Stimulated activated CD4-positive, alpha-beta T cell treated with anti-CD3 and anti-CD28 coated beads, Interleukin-12 subunit alpha, Interleukin-12 subunit beta, amount 100 ng/mL, for 48 hours (primary cell): ENCODE measurements around the gene NAT8L.

ENCODE experiments used
- DNase-seq, 3 donors: peaks; one replicate each; pipeline ENCODE4 v3.0.0-alpha.2; 2020; ENCODE audit warnings: low read depth in 2 of 3, low spot score in 1 of 3

NAT8L gene

DNA sequence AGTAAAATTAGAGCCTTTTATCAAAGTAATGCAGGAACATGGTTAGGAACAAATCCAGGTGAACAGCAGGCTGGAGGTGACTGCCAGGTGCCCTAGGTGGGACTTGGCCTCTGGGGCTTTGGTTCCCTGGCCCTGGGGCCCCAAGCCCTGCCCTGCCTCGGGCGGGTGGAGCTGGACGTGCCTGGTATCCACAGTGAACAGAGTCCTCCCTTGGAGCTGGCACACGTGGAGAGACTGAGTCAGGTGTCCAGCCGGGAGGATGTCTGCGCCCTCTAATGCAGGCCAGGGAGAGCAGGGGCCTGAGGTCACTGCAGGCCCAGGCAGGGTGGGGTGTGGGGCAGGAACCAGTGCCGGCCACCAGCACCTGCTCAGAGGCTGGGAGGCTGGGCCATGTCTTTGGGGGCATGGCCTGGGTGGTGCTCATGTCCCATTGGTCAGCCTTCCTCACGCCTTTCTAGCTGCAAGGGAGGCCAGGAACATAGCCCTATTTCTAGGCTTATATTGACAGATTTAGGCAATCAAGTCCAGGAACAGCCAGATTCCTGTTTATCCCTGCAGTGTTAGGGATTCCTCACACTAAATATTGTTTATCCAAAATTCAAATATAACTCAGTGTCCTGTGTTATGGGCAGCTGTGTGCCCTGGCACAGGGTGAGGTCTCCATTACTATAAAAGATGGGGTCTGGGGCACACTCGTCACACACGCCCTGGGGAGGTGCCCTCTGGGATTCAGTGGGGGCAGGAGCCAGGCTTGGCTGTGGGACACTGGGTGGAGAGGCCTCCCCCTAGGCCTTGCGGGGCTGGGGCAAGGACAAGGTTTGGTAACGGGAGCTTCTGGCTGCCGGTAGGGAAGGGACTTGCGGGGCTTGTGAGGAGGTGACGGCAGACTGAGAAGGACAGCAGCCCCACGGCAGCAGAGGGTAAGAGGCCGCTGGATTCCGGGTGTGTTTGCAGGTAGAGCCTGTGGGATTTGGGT lies 14.3 kb upstream of the NAT8L start:
- DNase-seq: no peak

DNA sequence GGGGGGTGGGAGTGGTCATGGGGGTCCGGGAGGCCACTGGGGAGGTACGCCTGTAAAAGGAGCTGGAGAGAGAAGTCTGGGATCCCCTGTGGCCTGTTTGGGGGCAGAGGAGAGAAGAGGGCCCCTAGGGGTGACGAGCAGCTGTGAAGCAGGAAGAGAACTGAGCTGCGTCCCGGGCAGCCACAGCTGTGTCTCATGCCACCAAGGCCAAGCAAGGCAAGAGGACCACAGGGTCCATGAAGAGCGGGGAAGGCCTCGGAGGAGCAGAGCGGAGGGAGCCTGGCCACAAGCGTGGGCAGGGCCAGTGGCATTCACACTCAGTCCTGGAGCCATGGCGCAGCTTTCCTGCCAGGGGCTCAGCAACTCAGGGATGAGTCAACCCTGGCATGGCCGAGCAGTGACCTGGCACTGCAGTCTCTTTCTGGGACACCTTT lies 13.6 kb upstream of the NAT8L start:
- peak in 1 of 3 donors; percentile 23 for DNase-seq

DNA sequence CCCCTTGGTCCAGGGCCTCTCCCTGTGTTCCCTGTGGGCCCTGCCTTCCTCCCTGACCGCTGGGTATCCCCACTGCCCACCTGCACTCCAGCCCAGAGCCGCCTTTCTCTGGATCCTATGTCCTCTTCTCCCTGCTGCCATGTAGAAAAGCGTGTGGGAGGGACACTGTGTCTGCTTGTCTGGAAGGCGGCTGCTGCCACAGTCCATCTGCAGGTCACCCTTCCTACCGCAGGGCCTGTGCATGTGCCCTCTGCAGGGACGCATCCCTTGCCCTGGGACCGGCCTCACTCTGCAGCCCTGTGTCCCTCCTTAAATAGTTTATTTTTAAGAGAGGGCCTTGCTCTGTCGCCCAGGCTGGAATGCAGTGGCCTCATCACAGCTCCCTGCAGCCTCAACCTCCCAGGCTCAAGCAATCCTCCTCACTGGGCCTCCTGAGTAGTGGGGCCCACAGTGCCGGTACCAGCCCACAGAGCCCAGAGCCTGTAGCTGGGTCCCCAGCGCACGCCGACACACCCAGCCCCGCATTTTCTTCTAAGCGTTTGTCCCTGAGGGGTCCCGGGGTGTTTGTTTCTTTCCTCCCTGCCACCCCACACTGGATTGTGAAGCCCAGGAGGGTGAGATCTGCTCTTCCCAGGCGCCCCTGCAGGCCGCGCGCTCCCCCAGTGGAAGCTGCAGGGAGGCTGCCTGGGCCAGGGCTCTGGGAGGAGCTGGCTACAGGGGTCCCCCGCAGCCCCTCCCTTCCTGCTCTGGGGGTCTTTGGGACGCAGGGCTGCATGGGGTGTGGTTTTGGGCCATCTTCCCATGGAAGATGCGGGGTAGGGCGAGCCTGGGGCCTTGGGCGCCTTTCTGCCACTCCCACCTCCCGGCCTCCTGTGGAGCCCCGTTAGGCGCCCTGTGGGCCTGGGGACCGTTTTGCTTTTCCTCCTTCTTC lies 12.8 kb upstream of the NAT8L start:
- no peak for DNase-seq

DNA sequence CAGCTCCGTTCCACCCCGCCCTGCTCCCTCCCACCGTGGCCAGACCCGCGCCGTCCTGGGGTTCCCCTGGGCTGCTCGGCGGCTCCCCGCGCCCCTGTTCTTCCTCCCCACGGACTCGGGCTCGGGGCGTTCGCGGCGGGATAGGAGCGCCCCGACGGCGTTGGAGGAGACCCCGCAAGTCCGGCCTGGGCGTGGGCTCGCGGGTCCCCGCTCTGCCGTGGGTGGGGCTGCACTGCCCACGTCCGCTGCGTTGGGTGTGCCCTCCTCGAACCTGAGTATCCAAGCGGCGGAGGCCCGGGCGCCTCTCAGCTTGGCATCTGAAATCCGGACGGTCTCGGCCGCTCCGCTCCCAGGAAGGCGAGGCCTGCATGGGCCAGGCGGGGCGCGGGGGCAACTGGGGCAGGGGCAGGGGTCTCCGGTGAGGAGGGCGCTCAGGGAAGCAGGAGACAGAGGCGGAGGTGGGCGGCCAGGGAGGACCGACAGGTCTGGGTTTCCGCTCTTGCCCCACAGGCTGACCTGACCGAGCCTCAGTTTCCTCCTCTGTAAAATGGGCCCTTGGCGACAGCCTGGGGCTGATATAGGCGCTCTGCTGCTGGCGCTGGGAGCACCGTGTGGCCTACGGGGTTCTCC lies 12.0 kb upstream of the NAT8L start:
- no peak for DNase-seq

DNA sequence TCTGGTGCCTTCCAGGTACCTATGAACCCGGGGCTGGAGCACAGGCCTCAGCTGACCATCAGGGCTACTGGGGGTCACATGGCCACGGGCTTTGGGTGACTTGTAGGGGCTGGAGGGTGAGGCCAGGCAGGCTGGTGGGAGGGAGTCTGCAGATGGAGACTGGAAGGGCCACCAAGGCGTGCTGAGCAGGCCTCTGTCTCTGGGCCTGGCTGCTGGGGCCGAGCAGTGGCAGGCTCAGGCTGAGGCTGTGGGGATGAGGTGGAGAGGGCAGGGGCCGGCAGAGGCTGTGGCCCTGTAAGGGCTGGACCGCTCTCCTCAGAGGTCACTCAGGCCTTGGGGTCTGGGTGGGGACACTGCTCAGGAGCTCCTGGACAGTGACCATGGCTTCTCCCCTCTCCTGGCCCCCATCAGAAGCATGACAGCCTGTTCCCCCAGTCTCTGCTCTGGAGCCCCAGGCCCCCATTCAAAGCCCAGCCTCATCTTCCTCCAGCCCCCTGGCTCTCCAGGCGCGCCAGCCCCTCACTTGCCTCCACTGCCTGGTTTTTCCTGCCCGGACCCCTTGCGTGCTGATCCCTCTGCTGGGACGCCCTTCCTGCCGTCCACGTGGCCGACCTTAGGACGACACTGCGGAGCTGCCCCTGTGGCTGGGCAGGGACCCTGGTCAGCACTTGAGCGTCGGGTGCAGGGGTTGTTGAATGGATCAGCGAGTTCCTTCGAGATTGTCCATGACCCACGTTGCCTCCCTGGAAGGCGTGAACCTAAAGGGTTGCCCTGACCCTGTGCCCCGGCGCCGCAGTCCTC lies 11.1 kb upstream of the NAT8L start:
- DNase-seq: no peak

DNA sequence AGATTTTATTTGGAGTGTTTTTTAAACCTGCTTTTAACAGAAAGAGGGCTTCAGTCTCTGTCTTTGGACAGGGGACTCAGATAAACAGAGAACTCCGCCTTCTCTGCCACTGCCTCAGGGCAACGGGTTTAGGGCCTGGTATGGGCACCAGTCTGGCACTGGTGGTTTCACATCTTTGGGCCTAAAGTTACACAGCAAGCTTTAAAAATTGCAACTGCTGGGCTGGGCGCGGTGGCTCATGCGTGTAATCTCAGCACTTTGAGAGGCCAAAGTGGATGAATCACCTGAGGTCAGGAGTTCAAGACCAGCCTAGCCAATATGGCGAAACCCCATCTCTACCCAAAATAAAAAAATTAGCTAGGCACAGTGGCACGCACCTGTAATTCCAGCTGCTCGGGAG lies 10.3 kb upstream of the NAT8L start:
- DNase-seq: no peak

DNA sequence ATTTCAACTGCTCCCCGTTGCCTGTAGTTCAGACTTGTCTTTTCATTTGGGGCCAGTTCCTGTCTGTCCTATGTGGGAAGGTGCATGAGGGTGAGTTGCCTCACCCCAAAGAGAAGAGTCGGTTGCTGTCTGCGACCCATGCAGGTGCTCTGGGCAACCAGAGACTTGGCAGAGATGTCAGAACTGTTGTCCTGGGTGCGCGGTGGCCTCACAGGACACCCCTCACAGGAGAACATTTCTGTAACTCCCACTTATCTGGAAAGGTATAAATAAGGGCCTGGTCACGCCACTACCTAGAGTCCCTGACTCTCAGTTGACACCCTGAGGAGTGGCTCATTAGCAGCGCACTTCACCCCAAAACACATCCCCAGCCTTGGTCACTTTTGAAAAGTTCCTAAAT lies 9.7 kb upstream of the NAT8L start:
- DNase-seq: no peak

DNA sequence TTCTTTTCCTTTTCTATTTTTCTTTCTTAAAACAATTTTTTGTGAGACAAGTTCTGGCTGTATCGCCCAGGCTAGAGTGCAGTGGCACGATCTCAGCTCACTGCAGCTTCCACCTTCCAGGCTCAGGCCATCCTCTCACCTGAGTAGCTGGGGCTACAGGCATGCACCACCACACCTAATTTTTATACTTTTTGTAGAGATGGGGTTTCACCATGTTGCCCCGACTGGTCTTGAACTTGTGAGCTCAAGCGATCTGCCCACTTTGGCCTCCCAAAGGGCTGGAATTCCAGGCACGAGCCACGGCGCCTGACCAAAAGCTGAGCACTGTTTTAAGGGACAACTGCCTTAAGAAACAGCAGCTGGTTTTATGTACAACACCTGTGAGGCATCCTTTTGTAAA lies 9.3 kb upstream of the NAT8L start:
- no peak for DNase-seq

DNA sequence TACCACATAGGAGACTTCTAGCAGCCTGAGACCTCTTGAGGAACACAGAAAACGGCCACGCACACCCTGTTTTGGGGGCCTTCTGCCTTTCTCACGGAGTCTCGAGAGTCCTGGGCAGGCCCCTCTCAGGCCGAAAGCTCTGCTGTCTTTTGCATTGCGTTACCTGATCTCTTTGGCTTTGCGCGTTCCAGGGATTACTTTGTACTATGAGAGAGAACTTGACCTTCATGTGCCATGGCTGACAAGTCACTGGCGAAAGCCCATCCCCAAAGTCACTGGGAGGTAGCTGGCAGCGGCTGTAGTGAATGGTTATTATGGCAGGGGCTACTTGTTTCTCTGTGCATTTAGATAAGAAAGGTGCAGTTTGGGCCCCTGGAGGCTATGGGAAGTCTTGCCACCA lies 8.0 kb upstream of the NAT8L start:
- no peak for DNase-seq

DNA sequence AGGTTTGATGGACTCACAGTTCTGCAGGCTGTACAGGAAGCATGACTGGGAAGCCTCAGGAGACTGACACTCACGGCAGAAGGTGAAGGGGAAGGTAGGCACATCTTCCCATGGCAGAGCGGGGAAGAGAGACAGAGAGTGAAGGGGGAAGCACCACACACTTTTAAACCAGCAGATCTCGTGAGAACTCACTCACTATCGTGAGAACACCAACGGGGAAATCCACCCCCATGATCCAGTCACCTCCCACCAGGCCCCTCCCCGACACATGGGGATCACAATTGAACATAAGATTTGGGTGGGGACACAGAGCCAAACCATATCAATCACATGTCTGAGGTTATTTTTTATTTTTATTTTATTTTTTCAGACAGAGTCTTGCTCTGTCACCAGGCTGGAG lies 4.9 kb upstream of the NAT8L start:
- DNase-seq: no peak

DNA sequence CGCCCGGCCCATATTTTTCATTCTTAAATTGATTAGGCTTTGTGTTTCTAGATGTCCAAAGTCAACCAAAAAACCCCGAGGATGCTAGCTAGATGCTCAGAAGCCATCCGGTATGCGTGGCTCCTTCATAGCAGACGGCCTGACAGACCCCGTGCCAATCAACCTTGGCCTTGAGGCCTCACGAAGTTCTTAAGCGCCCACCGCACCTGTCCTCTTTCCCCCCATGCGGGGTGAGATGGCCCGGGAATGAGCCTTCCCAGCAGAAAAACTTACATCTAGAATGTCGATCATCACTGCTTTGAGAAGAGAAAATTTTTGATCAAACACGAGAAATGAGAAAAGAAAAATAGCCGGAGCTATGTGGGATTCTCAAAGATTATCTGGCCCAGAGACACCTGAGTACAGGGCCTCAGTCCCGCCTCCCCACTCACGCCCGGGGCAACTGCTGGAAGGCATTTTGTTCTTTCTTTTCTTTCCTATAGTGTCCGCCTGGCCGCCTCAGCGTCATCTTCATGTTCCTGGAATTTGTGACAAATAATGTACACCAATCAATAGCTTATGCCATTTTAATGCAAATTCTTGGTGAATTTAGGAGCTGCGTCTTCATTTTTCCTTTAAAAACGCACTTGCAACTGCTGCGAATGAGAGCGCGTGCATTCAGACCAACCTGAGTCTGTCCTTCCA lies 1.6 kb upstream of the NAT8L start:
- DNase-seq: no peak

DNA sequence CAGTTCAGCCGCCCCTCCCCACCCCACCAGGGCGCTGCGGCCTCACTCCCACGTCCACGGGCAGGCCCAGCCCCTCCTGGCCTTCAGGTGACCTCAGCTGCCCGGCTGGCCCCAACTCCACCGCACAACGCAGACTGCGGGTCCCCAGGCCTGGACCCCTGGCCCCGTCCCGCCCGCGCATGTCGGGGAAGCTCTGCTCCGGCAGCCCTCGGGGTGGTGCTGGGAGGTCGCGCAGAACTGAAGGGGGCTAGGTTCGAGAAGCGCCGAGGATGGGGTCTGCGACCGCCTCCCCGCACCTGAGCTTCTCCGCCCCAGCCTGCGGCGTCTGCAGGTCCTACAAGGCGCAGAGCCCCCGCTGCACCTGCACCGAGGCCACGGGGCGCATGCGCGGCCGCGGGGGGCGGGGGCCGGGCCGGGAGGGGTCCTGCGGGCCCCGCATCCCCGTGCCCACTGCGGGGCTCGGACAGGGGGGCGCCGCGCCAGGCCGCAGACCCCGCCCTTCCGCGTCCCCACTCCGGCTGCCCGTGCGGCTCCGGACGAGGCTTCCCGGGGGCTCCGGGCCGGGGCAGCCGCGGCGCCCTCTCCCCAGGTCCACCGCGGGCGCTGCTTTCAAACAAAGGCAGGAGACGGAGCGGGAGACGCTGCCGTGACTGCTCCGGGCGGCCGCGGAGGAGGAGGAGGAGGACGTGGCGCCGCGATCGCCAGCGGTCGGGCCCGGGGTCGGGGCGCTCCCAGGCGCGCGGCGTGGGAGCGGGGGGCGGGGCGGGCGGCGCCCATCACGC lies 672 bp upstream of the NAT8L start:
- DNase-seq: no peak

DNA sequence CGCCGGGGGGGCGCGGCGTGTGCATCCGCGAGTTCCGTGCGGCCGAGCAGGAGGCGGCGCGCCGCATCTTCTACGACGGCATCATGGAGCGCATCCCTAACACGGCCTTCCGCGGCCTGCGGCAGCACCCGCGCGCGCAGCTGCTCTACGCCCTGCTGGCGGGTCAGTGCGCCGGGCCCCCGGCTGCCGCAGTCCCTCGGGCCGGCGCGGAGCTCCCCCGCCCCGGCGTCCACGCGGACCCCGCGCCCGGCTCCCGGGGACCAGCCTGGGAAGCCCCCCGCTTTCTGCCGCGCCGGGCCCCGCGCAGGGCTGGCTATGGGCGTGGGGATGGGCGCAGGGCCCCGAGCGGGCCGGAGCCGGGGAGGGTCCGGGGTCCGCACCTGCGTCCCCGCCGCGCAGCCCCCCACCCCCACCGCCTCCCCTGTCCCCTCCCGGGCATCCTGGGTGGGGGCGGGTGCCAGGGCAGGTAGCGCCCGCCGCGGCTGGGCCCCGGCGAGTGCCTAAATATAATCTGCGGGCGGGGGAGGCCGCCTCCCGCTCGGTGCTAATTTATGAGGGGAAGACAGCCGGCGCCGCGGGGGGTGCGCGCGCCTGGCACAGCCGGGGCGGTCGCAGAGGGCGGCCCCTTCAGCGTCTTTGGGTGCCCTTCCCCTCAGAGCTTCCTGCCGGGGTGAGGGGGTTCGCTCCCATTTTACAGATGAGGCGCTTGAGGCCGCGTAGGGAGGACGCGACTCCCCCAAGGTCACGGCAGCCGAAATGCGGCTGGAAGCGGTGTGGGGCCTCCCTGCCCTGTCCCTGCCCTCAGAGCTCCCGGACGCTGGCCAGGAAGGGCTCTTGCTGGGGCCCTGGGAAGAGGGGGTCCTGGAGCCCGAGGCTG lies 837 bp downstream of the NAT8L start:
- no peak for DNase-seq

DNA sequence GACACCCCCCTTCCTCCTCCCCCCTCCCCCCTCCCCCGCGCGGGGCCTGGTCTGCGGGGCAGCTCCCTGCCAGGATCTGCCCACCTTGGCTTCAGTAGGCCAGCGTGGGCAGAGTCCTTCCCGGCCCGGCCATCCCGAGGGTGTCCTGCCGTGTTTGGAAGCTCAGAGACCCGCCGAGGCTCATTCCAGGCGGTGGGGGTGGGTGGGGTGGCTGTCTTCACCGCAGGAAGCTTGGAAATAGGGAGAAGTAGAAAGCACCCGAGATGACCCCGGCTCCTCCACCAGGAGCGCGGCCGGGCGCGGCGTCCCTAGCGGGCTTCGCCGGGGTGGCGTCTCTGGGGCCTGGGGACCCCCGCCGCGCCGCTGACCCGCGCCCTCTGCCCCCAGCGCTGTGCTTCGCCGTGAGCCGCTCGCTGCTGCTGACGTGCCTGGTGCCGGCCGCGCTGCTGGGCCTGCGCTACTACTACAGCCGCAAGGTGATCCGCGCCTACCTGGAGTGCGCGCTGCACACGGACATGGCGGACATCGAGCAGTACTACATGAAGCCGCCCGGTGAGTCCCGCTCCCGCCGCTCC lies 1.6 kb downstream of the NAT8L start:
- DNase-seq: no peak

DNA sequence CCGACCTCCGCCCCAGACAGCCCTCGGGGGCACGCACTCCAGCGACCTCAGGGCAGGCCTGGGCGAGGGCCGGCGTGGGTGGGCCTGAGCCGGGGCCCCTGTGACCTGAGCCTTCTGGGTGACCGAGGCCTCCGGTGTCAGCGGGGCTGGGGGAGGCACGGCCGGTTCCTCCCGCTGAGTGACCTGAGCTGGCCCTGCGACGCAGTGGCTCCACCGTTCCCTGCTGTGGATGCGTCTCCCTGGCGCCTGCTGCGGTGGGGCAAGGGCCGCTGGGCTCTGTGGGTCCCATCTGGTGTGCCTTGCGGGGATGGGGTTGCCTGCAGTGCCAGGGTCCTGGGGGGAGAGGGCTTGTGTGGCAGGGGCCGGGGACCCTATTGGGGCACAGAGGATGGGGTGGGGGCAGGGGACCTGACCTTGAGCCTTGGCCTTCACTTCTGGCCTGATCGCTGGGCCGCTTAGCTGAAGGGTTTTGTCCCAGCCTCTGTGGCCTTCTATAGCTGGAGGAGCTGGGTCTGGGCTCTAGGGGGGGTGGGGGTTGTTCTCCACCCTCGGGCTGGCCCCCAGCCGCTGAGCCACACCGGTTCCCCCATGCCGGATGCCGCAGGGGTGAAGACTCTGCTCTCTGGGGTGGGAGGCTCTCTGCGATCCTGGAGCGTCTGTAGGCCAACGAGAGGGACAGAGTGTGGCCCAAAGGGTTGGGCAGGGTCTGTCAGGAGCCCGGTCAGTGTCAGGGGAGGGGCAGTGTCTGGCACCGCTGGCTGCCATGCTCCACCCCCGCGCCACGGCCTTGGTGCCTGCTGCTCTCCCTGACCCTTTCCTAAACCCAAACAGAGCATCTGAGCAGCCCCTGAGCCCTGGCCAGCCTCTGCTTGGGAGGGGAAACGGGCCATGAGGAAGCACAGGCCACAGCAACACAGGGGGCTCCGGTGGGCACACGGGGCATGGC lies 2.3 kb downstream of the NAT8L start:
- no peak for DNase-seq

DNA sequence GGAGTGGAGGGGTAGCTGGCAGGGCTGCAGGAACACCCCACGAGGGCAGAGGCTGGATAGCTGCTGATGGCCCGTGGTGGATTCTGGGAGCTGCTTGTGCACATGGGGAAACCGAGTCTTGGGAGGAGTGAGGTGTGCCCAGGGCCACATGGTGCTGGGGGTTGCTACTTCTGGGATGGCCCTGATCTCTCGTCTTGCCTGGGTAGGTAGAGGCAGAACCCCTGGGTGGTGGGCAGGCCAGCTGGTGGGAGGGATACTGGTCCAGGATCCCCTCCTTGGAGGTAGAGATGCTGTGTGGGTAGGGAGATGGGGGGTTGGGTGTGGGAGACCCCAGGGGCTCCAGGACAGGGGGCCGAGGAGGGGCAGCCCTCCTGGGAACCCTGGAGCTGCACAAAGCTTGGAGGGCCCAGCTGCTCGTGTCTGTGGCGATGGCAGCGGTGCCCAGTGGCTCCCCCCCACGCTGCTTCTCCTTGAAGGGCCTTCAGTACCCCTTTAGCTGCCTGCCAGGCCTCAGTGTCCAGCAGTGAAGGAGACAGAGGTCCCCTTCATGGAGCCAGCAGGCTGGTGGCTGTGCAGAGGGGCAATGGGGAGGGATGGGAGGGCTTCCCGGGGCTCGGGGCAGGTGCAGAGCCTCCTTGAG lies 3.2 kb downstream of the NAT8L start:
- DNase-seq: no peak
